GM12872 (cell line): ENCODE results near the gene RFK.

ENCODE experiments used
- TF ChIP-seq, protein P1 (sequence below): IDR thresholded peaks from 3 replicates; pipeline ENCODE4 v1.5.1; 2011; ENCODE audit warnings: low read depth, mild to moderate bottlenecking, low read length, moderate library complexity; ENCODE audit not compliant: insufficient read depth

The RFK gene

DNA sequence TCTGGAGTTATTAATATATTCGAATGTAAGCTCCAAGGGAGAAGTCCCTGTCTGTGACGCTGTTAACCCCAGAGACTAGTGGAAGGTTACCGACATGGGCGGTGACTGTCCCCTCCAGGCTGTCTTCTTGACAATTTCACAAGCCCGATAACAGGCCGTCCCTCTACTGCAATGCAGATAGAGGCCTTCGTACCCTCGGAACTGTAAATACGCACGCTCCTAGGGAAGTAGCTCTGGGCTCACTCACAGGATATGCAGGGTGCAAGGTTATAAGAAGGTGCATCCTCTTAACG lies 680 bp upstream of the RFK start:
- TF ChIP-seq, protein P1, sequence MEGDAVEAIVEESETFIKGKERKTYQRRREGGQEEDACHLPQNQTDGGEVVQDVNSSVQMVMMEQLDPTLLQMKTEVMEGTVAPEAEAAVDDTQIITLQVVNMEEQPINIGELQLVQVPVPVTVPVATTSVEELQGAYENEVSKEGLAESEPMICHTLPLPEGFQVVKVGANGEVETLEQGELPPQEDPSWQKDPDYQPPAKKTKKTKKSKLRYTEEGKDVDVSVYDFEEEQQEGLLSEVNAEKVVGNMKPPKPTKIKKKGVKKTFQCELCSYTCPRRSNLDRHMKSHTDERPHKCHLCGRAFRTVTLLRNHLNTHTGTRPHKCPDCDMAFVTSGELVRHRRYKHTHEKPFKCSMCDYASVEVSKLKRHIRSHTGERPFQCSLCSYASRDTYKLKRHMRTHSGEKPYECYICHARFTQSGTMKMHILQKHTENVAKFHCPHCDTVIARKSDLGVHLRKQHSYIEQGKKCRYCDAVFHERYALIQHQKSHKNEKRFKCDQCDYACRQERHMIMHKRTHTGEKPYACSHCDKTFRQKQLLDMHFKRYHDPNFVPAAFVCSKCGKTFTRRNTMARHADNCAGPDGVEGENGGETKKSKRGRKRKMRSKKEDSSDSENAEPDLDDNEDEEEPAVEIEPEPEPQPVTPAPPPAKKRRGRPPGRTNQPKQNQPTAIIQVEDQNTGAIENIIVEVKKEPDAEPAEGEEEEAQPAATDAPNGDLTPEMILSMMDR = no peak

DNA sequence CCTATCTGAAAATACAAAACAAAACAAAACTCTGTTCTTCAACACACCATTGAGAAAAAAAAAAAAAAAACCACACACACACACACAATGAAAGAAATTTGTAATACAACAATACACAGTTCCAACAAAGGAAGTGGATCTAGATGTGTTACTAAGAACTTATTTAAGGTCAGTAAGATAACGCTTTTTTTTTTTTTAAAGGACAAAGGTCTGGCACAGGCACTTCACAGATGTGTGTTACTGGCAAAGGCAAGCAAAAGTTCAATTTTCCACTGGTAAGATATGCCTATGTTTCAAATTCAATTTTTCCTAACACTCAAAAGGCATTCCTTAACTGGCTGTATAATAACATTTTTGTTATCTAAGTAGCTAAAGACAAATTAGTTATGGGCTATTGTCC lies 3.6 kb downstream of the RFK start:
- TF ChIP-seq, protein P1 = no peak

DNA sequence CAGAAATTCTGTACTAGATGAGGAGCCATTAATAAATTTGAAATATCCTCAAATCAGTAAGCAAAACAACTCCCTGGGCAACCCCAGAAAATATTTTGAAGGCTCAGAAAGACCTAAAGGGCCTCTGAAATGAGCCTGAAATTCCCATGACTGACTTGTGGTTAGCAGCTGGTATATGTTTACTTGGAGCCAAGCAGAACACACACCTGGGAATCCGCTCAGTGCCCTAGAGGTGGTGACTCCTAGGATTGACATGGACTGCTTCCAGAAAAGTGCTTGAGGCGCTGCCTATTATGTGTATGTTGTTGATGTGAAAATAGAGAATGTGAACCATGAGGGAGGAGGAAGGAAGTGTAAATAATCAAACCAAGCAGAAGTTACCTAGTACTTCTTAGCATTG lies 14.7 kb downstream of the RFK start:
- TF ChIP-seq, protein P1 = no peak

DNA sequence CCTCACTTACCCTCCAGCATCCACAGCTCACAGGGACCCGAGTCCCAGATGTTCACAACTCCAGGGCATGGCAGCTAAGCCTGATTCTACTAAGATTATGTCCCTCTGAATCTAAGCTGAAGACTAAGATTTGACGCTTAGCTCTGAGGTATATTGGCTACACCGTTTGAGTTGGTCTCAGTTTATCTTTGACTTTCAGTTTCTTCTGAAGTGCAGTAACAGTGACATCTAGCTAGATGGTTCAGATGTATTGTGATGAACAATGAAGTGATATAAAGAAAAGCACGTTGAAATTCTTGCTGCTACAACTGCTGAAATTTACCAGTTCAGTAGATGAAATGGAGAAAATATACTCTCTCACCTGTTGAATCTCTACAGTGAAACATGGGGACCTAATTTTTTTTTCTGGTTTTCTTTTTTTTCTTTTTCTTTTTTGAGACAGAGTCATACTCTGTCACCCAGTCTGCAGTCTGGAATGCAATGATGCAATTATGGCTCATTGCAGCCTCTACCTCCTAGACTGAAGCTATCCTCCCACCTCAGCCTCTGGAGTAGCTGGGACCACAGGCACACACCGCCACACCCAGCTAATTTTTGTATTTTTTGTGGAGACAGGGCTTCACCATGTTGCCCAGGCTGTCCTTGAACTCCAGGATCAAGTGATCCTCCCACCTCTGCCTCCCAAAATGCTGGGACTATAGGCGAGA lies 15.7 kb downstream of the RFK start:
- TF ChIP-seq, protein P1 = no peak

DNA sequence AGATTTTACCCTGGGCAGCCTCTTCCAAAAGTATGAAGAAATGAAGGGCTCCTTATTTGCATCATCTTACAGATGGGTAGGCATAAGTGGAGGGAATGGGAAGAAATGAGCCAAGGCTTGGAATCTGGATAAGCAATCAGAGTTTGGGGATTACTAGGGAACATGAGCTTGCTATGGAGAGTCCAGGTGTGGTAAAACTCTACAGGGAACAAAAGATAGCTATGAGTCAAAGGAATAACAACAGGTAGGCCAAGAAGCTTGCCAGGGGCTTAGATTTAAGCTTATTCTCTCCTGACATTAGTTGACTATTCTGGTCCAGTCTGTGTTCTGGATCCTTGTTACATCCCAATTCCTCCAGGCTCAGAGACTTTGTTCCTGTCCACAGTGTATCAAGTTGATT lies 16.4 kb downstream of the RFK start:
- TF ChIP-seq, protein P1 = no peak

DNA sequence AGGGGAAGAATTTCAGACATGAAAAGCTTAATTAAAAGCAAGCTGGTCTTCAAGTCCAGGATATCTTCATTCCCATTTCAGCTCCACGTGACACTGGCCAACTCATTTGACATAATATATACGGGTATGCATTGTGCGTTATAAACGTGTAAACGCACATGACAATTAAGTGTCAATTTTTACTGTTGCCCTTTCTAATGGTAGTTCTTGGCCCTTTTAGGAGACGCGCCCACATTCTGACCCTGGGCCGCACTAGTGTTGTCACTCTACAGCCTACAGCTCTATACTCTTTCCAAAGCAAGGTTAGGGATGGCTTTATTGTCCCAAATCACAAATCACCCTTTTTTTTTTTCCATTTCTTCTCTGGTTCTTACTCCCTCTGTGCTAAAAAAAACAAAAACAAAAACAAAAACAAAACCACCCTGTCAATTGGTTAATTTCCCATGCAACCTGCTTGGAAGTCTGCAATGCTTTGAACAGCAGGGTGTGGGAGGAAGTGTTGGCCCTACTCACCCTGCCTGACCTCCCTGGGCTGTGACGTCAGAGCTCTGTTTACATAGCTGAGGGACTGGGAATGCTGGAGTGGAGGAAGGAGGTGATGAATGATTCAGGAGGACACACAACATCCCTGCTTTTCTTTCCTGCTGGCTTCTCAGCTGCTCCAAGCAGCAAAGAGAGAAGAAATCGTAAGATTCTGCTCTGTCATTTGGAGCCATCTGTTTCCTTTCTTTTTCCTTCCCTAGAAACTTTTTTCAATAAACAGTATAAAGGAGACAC lies 19.3 kb downstream of the RFK start:
- TF ChIP-seq, protein P1 = no peak

DNA sequence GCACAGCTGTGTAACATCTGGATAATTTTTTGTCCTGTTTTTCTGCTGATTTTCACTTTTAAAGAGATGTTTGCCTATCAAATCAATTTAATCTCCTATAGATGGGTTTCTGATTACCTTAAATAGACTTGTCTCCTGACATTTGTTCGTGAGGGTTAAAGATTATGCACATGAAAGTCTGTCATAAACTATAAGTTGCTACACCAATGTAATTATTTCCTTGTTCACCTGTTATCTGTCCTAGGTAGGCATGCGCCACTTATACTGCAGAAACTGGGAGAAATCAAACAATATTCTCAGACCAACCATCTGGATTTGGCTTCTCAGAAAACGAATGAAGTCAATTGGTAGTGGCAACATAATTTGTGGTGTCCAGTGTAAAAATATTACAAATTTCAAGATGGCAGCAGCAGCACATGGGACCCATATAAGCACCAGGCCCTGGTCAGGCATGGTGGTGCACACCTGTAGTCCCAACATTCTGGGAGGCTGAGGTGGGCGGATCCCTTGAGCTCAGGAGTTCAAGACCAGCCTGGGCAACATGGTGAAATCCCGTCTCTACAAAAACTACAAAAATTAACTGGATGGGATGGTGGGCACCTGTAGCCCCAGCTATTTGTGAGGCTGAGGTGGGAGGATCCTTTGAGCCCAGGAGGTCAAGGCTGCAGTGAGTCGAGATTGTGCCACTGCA lies 20.3 kb downstream of the RFK start:
- TF ChIP-seq, protein P1 = no peak
